SK-N-MC (cell line): ENCODE data around the gene CCDC6.

ENCODE experiments used
- EZH2 ChIP-seq: fragments of 200-600 bp; sonication (generic); IDR thresholded peaks from one replicate; pipeline ENCODE4 v1.6.1; 2017; ENCODE audit warnings: antibody characterized with exemption
- POLR2AphosphoS5 ChIP-seq: IDR thresholded peaks from 2 replicates; pipeline ENCODE4 v1.6.1; 2012; ENCODE audit warnings: mild to moderate bottlenecking, low read depth, low read length, borderline replicate concordance

DNA sequence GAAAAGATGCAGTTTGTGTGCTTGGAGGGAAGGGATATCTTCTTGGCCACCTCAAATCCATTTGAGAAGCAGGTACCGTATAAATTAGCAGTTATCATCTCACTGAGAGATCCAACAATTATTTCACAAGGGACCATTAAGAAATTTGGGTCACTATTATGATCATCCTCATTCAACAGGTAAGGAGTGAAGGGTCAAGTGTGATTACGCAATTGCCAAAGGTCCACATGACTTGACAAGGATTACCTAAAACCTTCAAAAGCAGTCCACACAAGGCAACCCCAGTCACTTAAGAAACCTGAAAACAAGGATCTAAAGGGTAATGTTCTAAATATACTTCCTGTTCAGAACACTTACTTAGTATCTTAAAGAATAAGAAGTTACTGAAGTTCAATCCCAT lies 27.4 kb downstream of the CCDC6 start:
- TF ChIP-seq POLR2AphosphoS5 (no peak), EZH2 (no peak)
